GM12801 (cell line): ENCODE measurements around the gene PIK3R3.

Source experiments
- CTCF ChIP-seq: IDR thresholded peaks from one replicate; pipeline ENCODE4 v1.5.1; 2011; ENCODE audit warnings: control low read depth; ENCODE audit not compliant: insufficient read length; ENCODE audit errors: extremely low read depth

Gene PIK3R3

GRCh38 chr1:46133181-46133658, 791 bp upstream of the PIK3R3 start:
- no peak for TF ChIP-seq CTCF

GRCh38 chr1:46131712-46132528, 509 bp downstream of the PIK3R3 start:
- no peak for TF ChIP-seq CTCF

- no peak for TF ChIP-seq CTCF
Observed at GRCh38 chr1:46131093-46131492, 1.3 kb downstream of the PIK3R3 start.

GRCh38 chr1:46130606-46131005, 1.8 kb downstream of the PIK3R3 start:
- TF ChIP-seq CTCF = no peak

- no peak for TF ChIP-seq CTCF
Observed at GRCh38 chr1:46130121-46130520, 2.3 kb downstream of the PIK3R3 start.

- TF ChIP-seq CTCF = no peak
Observed at GRCh38 chr1:46128344-46128743, 4.1 kb downstream of the PIK3R3 start.

GRCh38 chr1:46118856-46119255, 13.6 kb downstream of the PIK3R3 start:
- no peak for TF ChIP-seq CTCF
